Ascending aorta (tissue), 2 donors: ENCODE results near the gene RGS9. TPM values are rescaled to one million over a fixed set of nuclear protein-coding genes. Genes with fewer than 3 reads are reported as not detected.

Experiments
- DNase-seq, 2 donors: peaks; one replicate each; pipeline ENCODE4 v3.0.0-alpha.2; 2019; ENCODE audit warnings: low spot score in 2 of 2
- H3K27ac ChIP-seq, 2 donors: fragments of 200-600 bp; sonication (generic); one replicate each; pipeline ENCODE4 v1.5.1; 2016 to 2017; ENCODE audit warnings: mild to moderate bottlenecking in 1 of 2
- H3K27me3 ChIP-seq: fragments of 200-600 bp; sonication (generic); one replicate; pipeline ENCODE4 v1.5.1; 2017
- H3K36me3 ChIP-seq, 2 donors: fragments of 200-600 bp; sonication (generic); one replicate each; pipeline ENCODE4 v1.5.1; 2016
- H3K4me1 ChIP-seq, 2 donors: fragments of 200-600 bp; sonication (generic); one replicate each; pipeline ENCODE4 v1.5.1; 2016 to 2017; ENCODE audit warnings: mild to moderate bottlenecking in 1 of 2
- H3K4me3 ChIP-seq, 2 donors: fragments of 200-600 bp; sonication (generic); one replicate each; pipeline ENCODE4 v1.5.1; 2016 to 2017; ENCODE audit warnings: mild to moderate bottlenecking in 1 of 2
- H3K9me3 ChIP-seq, 2 donors: fragments of 200-600 bp; sonication (generic); one replicate each; pipeline ENCODE4 v1.5.1; 2016
- intact Hi-C: fragments of 100-400 bp; cut with DNase I; formaldehyde crosslinking; loops from one replicate; pipeline ENCODE4 v1.15.1; 2023
- total RNA-seq: library from RNA; depleted of rRNA; stranded (reverse); fragments of >200 nt; gene quantifications from one replicate; pipeline ENCODE4 v1.1.0, GENCODE V29; 2016
- TF ChIP-seq, protein P1 (sequence below), 3 experiments: fragments of 200-600 bp in 2 of 3; fragments of 450-650 bp in 1 of 3; sonication (generic) in 2 of 3; IDR thresholded peaks; one replicate each; pipeline ENCODE4 v1.5.1; 2016 to 2019; ENCODE audit warnings: antibody characterized with exemption in 3 of 3, mild to moderate bottlenecking in 1 of 3, moderate library complexity in 1 of 3

The RGS9 gene
- total RNA-seq, 1 donor from 2014 or later: 0.21 TPM

- Histone ChIP-seq H3K27ac (no peak overlapping the region), H3K36me3 (no peaks in the 10 kb centered on the region), H3K9me3 (no peaks in the 10 kb centered on the region), H3K27me3 (no peaks in the 10 kb centered on the region), H3K4me1 (no peaks in the 10 kb centered on the region), H3K4me3 (no peak overlapping the region)
- intact Hi-C loops: no loop called here
- TF ChIP-seq, protein P1, sequence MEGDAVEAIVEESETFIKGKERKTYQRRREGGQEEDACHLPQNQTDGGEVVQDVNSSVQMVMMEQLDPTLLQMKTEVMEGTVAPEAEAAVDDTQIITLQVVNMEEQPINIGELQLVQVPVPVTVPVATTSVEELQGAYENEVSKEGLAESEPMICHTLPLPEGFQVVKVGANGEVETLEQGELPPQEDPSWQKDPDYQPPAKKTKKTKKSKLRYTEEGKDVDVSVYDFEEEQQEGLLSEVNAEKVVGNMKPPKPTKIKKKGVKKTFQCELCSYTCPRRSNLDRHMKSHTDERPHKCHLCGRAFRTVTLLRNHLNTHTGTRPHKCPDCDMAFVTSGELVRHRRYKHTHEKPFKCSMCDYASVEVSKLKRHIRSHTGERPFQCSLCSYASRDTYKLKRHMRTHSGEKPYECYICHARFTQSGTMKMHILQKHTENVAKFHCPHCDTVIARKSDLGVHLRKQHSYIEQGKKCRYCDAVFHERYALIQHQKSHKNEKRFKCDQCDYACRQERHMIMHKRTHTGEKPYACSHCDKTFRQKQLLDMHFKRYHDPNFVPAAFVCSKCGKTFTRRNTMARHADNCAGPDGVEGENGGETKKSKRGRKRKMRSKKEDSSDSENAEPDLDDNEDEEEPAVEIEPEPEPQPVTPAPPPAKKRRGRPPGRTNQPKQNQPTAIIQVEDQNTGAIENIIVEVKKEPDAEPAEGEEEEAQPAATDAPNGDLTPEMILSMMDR (IDR thresholded peaks at IDR 0.05): no peak
- DNase-seq: no peak
Measured at GRCh38 chr17:65181237-65182061, 44.3 kb downstream of the RGS9 start.

DNA sequence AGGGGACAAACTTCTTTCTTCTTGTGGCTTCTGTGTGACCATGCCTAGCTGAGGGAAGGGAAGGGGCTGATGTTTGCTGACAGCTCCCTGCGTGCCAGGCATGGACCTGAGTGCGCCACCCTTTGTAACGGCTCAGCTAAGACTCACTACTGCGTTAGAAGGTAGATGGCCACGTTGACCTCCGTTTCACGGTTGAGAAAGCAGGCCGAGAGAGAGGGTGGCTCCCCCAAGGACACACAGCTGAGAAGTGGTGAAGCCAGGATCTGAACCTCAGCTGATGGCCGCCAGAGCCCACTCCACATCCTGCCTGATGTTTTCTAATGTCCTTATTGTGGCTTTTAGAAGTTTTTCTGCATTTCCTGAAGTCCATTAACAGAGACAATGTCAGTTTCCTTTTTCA, 45.1 kb downstream of the RGS9 start:
- intact Hi-C loops: no loop called here
- TF ChIP-seq, protein P1 (IDR thresholded peaks at IDR 0.05): no peak
- H3K27me3 ChIP-seq: no peaks in the 10 kb centered on the region
- no peak overlapping the region for H3K27ac ChIP-seq
- H3K4me3 ChIP-seq: no peak overlapping the region
- DNase-seq: no peak
- no peaks in the 10 kb centered on the region for H3K36me3 ChIP-seq
- no peaks in the 10 kb centered on the region for H3K4me1 ChIP-seq
- no peaks in the 10 kb centered on the region for H3K9me3 ChIP-seq

DNA sequence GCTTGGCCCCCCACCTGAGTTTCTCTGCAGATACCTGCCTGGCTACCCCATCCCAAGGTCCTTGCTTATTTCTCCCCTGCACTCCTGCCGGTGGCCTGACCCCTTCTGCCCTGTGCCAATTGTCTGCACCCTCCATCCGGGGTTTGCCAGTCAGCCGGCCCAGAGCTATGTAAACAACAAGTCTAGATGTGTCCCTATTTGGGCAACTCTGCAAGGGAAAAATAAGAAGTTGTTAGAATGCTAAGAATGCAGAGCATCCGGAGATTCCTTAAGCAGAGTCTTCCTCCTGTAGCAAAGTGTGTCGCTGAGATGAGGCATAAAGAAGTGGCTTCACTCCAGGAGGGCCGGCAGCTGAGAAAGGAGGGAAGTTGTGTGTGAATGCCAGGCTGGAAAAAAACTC, 46.6 kb downstream of the RGS9 start:
- Histone ChIP-seq H3K36me3 (no peaks in the 10 kb centered on the region), H3K27me3 (no peaks in the 10 kb centered on the region), H3K9me3 (no peaks in the 10 kb centered on the region), H3K4me3 (no peak overlapping the region), H3K4me1 (no peaks in the 10 kb centered on the region), H3K27ac (no peak overlapping the region)
- TF ChIP-seq, protein P1 (IDR thresholded peaks at IDR 0.05): no peak
- DNase-seq: no peak
- intact Hi-C loops: no loop called here

DNA sequence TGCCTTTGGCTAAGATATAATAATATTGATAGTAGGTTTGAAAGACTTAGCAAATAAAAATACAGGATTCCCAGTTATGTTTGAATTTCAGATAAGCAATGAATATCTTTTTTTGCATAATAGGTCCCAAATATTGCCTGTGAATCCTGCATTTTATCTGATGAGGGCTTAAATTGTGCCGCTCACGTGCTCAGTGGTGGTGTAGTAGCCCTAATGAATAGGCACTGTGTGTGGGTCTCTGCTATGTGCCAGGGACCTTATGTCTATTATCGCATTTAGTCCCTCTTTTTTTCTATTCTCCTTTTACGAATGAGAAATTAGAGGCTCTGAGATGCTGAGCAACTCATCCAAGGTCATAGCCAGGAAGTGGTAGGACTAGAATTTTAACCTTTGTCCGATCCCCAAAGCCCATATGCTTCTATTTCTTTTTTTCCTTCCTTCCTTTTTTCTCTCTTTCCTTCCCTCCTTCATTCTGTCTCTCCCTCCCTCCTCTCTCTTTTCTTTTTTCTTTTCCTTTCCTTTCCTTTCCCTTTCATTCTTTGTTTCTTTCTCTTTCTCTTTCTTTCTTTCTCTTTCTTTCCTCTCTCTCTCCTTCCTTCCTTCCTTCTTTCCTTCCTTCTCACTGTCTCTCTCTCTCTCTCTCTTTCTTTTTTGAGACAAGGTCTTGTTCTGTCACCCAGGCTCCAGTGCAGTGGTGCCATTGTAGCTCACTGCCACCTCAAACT, 47.2 kb downstream of the RGS9 start:
- intact Hi-C loops: no loop called here
- TF ChIP-seq, protein P1 (IDR thresholded peaks at IDR 0.05): no peak
- DNase-seq: no peak
- Histone ChIP-seq H3K4me1 (no peaks in the 10 kb centered on the region), H3K36me3 (no peaks in the 10 kb centered on the region), H3K27me3 (no peaks in the 10 kb centered on the region), H3K4me3 (no peak overlapping the region), H3K9me3 (no peaks in the 10 kb centered on the region), H3K27ac (no peak overlapping the region)

DNA sequence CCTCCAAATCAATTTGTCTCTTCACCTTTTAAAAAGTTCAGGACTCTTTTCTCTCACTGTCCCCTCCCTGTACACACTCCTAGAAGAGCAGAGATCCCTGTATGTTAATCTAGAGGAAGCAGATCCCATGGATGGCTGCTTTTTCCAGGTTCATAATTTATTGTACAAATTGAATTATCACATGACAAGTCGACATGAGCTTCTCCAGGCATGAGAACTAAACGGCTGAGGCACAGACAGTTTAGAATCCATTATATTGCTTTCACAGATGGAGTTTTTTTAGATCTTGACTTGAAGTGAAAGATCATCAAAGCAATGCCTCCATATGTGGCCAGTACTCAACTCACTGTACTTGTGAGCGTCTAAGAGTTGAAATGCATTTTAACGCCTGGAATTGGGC, 47.9 kb downstream of the RGS9 start:
- no peaks in the 10 kb centered on the region for H3K36me3 ChIP-seq
- H3K4me1 ChIP-seq: no peaks in the 10 kb centered on the region
- intact Hi-C loops: no loop called here
- DNase-seq: no peak
- TF ChIP-seq, protein P1 (IDR thresholded peaks at IDR 0.05): no peak
- no peak overlapping the region for H3K4me3 ChIP-seq
- H3K9me3 ChIP-seq: no peaks in the 10 kb centered on the region
- H3K27ac ChIP-seq: no peak overlapping the region
- H3K27me3 ChIP-seq: no peaks in the 10 kb centered on the region
